GM19452 (cell line): ENCODE data around the gene SULT1E1.

Experiments used
- ATAC-seq: cut with Tn5 transposase; IDR thresholded peaks from one replicate; pipeline ENCODE4 v1.9.1; 2021; ENCODE audit not compliant: unreplicated experiment

Gene SULT1E1

DNA sequence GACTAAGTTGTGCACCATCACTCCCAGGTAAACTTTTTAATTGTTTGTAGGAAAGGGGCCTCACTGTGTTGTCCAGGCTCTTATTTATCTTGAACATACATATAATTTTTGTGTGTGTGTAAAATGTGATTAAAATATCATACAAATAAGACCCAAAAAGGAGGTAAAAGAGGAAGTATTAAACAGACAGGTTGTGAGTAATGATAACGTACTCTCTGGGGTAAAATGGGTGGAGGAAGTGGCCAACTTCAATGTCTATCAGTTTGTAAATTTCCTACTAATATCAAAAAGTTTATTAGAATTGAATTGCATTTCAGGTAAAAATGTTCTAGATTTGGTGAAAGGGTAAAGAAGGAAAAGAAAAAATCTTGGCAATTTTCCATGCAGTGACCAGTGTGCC, 48.8 kb downstream of the SULT1E1 start:
- no peak for ATAC-seq

DNA sequence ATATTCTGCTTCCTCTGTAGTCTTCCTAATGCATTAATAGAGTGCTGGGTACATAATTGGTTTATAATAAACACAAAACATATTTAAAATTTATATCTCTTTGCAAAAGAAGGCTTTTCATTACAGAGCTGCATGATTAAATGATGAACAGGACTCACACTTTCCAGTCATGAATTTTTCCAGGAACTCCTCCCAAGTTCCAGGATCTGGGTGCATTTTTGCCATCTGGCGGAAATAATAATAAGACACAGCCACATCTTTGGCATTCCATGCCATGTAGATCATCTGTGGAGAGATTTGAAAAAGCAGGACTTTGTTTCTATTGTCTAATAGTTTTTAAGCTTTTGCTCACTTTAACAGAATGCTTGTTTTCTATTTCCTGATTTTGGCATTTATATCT, 59.3 kb downstream of the SULT1E1 start:
- ATAC-seq: no peak

DNA sequence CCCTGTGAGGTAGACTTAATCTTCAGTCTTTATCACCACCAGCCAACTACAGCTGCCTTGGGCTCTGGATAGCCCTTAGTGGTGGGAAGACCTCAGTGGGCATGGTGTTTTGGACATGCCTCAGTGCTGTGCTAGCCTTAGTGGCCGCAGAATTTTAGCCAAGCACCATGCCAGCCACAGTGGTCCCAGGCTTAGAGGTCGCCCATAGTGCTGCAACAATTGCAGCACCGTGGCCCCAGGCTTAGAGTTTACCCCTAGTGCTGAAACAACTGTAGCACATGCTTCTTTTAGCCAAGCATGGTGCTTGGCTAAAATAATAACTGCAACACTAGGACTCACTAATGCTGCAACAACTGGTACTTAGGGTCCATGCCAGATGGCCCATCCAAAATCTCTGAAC, 60.6 kb downstream of the SULT1E1 start:
- no peak for ATAC-seq

DNA sequence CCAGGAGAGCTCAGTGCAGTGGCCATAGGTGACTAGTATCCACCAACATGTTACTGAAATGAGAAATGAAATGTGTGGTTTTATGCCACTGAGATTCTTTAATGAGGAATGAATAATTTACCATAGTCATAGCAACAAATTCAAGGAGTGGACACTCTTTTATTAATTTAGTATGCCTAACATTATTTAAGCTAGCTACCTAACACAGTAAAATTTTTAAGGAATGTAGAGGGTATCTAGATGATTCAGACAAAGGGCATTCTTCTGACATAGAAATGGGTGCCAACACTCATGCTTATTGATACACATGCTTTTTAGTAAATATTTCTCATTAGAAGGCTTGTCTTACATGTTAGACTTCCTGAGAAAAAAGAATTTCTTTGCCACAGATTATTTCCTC, 66.2 kb downstream of the SULT1E1 start:
- ATAC-seq: no peak
